Measurements from ENCODE around the gene KDM3A.

DNA sequence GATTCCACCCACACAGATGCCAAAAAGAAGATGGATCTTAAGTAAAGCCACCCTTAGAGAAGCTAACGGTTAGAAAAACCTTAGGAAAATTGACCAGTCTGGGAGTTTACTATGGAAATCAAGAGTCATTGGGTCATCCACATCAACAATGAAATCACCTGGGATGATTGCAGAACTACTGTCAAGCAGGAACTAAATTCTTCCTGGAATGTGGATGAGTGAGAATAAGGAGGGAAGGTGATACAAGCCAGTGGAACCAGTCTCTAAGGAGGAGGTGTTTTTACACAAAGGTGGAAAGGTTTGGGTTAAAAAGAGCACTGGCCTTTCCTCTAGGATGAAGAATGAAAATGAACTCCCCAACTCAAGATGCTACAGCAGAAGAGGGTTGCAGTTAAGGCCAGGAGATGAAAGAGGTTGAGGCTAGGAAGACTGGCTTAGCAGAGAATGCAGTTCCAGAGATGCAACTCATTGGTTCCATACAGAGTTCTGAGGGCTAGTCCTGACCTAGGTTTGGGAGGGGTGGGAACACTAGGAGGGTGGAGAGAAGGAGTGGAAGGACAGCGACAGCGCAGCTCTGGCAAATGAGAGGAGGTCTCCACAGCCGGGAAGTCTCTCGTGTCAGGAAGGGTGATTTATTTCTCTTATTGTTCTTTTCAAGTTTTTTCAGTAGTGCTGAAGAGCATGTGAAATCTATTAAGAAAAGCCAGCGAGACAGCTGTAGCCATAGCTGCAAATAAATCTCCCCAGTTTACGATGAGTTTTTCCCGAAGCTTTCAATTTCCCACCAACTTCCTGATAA lies 27.7 kb upstream of the KDM3A start:
- TF ChIP-seq POLR2AphosphoS5 (IDR thresholded peaks at IDR 0.05) = no peak
- TF ChIP-seq CTCF (IDR thresholded peaks at IDR 0.05) = no peak
